SU-DHL-6 (cell line): Measurements from ENCODE around the gene BRD3OS.

Experiments used
- H2AFZ ChIP-seq: fragments of 200-600 bp; sonication (generic); 2 replicates; pipeline ENCODE4 v1.6.1; 2014; ENCODE audit warnings: low read depth, mild to moderate bottlenecking, moderate library complexity, mixed read lengths, antibody characterized with exemption, low read length; ENCODE audit not compliant: severe bottlenecking
- H3F3A ChIP-seq: fragments of 200-600 bp; shearing (Covaris generic); 2 replicates; pipeline ENCODE4 v1.6.0; 2016; ENCODE audit warnings: antibody characterized with exemption, mild to moderate bottlenecking; ENCODE audit not compliant: insufficient read depth
- H3K27ac ChIP-seq: fragments of 200-600 bp; sonication (generic); 2 replicates; pipeline ENCODE4 v1.5.1; 2016; ENCODE audit warnings: low read depth, mild to moderate bottlenecking, low read length, moderate library complexity, mixed read lengths
- H3K27me3 ChIP-seq: fragments of 200-600 bp; sonication (generic), shearing (Covaris generic); 2 replicates; pipeline ENCODE4 v1.6.0; 2014; ENCODE audit warnings: mild to moderate bottlenecking, low read length
- H3K36me3 ChIP-seq: fragments of 200-600 bp; sonication (generic); 2 replicates; pipeline ENCODE4 v1.6.1; 2014; ENCODE audit warnings: mild to moderate bottlenecking, low read length, mixed read lengths
- H3K4me2 ChIP-seq: fragments of 300-600, 200-600 bp; shearing (Covaris generic), sonication (generic); 2 replicates; pipeline ENCODE4 v1.6.0; 2014; ENCODE audit warnings: low read length, low read depth, mild to moderate bottlenecking; ENCODE audit not compliant: poor library complexity, severe bottlenecking
- H3K4me3 ChIP-seq: fragments of 200-600 bp; sonication (generic); 2 replicates; pipeline ENCODE4 v1.5.1; 2014; ENCODE audit warnings: antibody characterized with exemption, low read length, mild to moderate bottlenecking, mixed read lengths; ENCODE audit not compliant: insufficient read depth, poor library complexity, severe bottlenecking
- H3K79me2 ChIP-seq: fragments of 200-600 bp; sonication (generic); 2 replicates; pipeline ENCODE4 v1.6.1; 2014; ENCODE audit warnings: mild to moderate bottlenecking, low read length, moderate library complexity; ENCODE audit not compliant: insufficient read depth
- H3K9ac ChIP-seq: fragments of 200-600 bp; sonication (generic); 2 replicates; pipeline ENCODE4 v1.7.0; 2014; ENCODE audit warnings: mild to moderate bottlenecking, low read length
- H3K9me2 ChIP-seq: fragments of 200-600 bp; sonication (generic); replicated peaks from 2 replicates; pipeline ENCODE4 v1.6.1; 2014; ENCODE audit warnings: low read length; ENCODE audit not compliant: insufficient read depth
- H3K9me3 ChIP-seq: fragments of 200-600 bp; sonication (generic); 2 replicates; pipeline ENCODE4 v1.6.1; 2014; ENCODE audit warnings: low read length, mixed read lengths; ENCODE audit not compliant: insufficient read depth
- H4K20me1 ChIP-seq: fragments of 200-600 bp; sonication (generic); 2 replicates; pipeline ENCODE4 v1.6.1; 2014; ENCODE audit warnings: low read depth, mild to moderate bottlenecking, antibody characterized with exemption, low read length, moderate library complexity, mixed read lengths
- EZH2phosphoT487 ChIP-seq: fragments of 200-600 bp; sonication (generic), shearing (Covaris generic); conservative IDR thresholded peaks from 2 replicates; pipeline ENCODE4 v1.6.1; 2018; ENCODE audit warnings: mild to moderate bottlenecking, antibody characterized with exemption, low read length, moderate library complexity, mixed read lengths
- TF ChIP-seq, protein P1 (sequence below): fragments of 200-600 bp; sonication (generic); IDR thresholded peaks from one replicate; pipeline ENCODE4 v1.5.1; 2017; ENCODE audit warnings: antibody characterized with exemption, mild to moderate bottlenecking, low read length, moderate library complexity; ENCODE audit not compliant: insufficient read depth, poor library complexity, severe bottlenecking

The BRD3OS gene

GRCh38 chr9:133976887-133977286, 48.4 kb upstream of the BRD3OS start:
- TF ChIP-seq, protein P1, sequence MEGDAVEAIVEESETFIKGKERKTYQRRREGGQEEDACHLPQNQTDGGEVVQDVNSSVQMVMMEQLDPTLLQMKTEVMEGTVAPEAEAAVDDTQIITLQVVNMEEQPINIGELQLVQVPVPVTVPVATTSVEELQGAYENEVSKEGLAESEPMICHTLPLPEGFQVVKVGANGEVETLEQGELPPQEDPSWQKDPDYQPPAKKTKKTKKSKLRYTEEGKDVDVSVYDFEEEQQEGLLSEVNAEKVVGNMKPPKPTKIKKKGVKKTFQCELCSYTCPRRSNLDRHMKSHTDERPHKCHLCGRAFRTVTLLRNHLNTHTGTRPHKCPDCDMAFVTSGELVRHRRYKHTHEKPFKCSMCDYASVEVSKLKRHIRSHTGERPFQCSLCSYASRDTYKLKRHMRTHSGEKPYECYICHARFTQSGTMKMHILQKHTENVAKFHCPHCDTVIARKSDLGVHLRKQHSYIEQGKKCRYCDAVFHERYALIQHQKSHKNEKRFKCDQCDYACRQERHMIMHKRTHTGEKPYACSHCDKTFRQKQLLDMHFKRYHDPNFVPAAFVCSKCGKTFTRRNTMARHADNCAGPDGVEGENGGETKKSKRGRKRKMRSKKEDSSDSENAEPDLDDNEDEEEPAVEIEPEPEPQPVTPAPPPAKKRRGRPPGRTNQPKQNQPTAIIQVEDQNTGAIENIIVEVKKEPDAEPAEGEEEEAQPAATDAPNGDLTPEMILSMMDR: no peak
- no peak for TF ChIP-seq EZH2phosphoT487
- Histone ChIP-seq H3K9me3 (no peaks in the 10 kb centered on the region), H3F3A (peaks cover 22% of the 10 kb centered on the region), H3K4me3 (no peak overlapping the region), H3K36me3 (no peaks in the 10 kb centered on the region), H4K20me1 (peaks cover 6% of the 10 kb centered on the region; the same call in 1 of the 2 replicates), H3K9me2 (no peaks in the 10 kb centered on the region), H2AFZ (no peak overlapping the region), H3K27me3 (no peaks in the 10 kb centered on the region), H3K27ac (no peak overlapping the region), H3K4me2 (no peak overlapping the region), H3K9ac (no peak overlapping the region), H3K79me2 (peaks cover 86% of the 10 kb centered on the region)

DNA sequence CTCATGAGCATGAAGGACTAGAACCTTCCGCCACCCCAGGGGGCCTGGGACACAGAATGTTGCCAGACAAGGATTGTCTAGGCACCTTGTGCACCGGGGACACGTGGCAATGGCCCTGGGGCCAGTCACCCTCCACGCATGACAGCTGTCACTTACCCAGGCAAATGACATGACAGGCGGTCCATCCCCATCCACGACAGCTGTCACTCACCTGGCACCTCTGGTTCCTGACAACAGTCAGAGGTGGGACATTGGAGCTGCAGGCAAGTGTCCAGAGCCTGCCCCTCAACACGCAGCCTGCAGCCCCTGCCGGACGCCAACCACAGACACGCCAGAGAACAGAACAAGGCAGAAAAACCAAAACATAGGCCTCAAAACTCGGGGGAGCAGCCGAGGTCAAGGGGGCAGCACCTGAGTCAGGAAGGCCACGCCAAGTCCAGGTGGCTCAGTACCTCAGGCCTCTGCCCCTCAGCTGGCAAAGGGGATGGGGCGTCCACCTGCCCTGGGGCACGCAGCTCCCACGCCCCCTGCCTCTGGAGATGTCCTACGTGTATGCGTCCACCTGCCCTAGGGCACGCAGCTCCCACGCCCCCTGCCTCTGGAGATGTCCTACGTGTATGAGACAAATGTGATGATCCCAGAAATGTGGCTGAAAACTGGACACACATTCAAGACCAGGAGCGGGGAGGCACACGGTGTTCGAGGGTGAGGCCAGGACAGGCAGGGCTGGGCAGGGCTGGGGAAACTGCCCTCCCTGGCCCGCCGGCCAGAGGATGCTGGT, 47.7 kb upstream of the BRD3OS start:
- TF ChIP-seq, protein P1: no peak
- TF ChIP-seq EZH2phosphoT487: no peak
- Histone ChIP-seq H2AFZ (no peak overlapping the region), H3K4me2 (no peak overlapping the region), H4K20me1 (peaks cover 6% of the 10 kb centered on the region; the same call in 1 of the 2 replicates), H3K9ac (no peak overlapping the region), H3K27ac (no peak overlapping the region), H3K79me2 (peaks cover 86% of the 10 kb centered on the region), H3K9me2 (no peaks in the 10 kb centered on the region), H3K36me3 (no peaks in the 10 kb centered on the region), H3K27me3 (no peaks in the 10 kb centered on the region), H3K4me3 (no peak overlapping the region), H3F3A (peaks cover 29% of the 10 kb centered on the region), H3K9me3 (no peaks in the 10 kb centered on the region)

DNA sequence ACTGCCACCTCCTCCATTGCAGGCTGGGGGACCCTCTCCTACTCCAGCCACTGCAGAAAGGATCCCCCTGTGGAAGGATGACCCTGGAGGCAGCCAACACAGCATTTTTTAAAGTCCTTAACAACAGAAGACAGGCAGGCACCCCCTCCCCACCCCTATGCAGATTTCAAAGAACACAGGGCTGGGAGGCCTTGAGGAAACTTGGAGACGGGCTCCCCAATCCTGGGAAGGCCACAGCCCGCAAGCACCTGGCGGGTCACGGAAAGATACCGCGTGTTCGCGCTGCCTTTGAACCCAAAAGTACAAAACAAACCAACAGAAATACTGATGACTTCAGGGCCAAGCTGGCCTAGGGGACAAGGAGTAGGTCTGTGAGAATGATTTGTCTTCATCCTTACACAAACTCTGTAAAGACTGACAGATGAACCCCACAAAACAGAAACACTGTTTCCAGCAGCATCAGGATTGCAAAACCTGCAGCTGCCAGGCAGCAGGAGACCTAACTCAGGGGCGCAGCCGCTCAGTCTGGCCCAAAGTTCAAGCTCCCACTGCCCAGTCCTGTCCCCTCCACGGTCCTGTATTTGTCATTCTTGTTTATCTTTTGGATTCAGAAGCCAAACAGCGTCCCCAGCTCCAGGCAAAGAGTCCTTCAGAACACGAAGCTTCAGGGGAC, 46.9 kb upstream of the BRD3OS start:
- Histone ChIP-seq H3K27me3 (no peaks in the 10 kb centered on the region), H3K9me2 (no peaks in the 10 kb centered on the region), H3K36me3 (no peaks in the 10 kb centered on the region), H3K79me2 (peaks cover 86% of the 10 kb centered on the region), H2AFZ (no peak overlapping the region), H3K9ac (no peak overlapping the region), H3K27ac (no peak overlapping the region), H3F3A (peaks cover 35% of the 10 kb centered on the region), H3K9me3 (no peaks in the 10 kb centered on the region), H3K4me3 (no peak overlapping the region), H4K20me1 (peaks cover 6% of the 10 kb centered on the region; the same call in 1 of the 2 replicates), H3K4me2 (no peak overlapping the region)
- TF ChIP-seq, protein P1: no peak
- TF ChIP-seq EZH2phosphoT487: no peak
